K562 (cell line): ENCODE measurements around the gene FRYL. TPM values are rescaled to one million over a fixed set of nuclear protein-coding genes. Genes with fewer than 3 reads are reported as not detected.
A peak's percentile ranks its signal among the peaks of the same experiment; 100 is the strongest.

Source experiments
- ASH1L ChIP-seq: fragments of 450-650 bp; IDR thresholded peaks from 2 replicates; pipeline ENCODE4 v1.6.1; 2018; ENCODE audit warnings: borderline replicate concordance, mild to moderate bottlenecking, low read depth; ENCODE audit not compliant: partially characterized antibody
- BRCA1 ChIP-seq, 2 experiments: fragments of 450-650 bp in 1 of 2; sonication (generic) in 1 of 2; formaldehyde crosslinking in 1 of 2; IDR thresholded peaks; 2 replicates each; pipeline versions ENCODE4 v1.5.0 to v1.6.1; 2017 to 2020; ENCODE audit warnings: mild to moderate bottlenecking in 1 of 2, missing genetic modification reagents in 1 of 2
- C11orf30 ChIP-seq: fragments of 450-650 bp; IDR thresholded peaks from 2 replicates; pipeline ENCODE4 v1.6.1; 2016; ENCODE audit warnings: low read depth, mild to moderate bottlenecking
- CBX8 ChIP-seq: fragments of 200-600 bp; sonication (generic); IDR thresholded peaks from 2 replicates; pipeline ENCODE4 v1.6.1; 2012; ENCODE audit warnings: borderline replicate concordance, mixed run types, low read depth, mild to moderate bottlenecking, moderate library complexity, mixed read lengths, low read length, control low read depth, inconsistent platforms; ENCODE audit not compliant: poor library complexity, severe bottlenecking; ENCODE audit errors: extremely low read depth
- CEBPB ChIP-seq: fragments of 450-650 bp; IDR thresholded peaks from 2 replicates; pipeline ENCODE4 v1.6.1; 2016; ENCODE audit warnings: missing genetic modification characterization, missing compliant biosample characterization
- CHCHD3 ChIP-seq: fragments of 250-450 bp; sonication (Bioruptor Pico); IDR thresholded peaks from 2 replicates; pipeline ENCODE4 v2.1.2; 2022; ENCODE audit warnings: mild to moderate bottlenecking
- CHD2 ChIP-seq: IDR thresholded peaks from 2 replicates; pipeline ENCODE4 v1.6.1; 2011; ENCODE audit warnings: low read depth, low read length
- FOXO4 ChIP-seq: fragments of 450-650 bp; formaldehyde crosslinking; IDR thresholded peaks from 2 replicates; pipeline ENCODE4 v1.4.0; 2020; ENCODE audit warnings: mild to moderate bottlenecking, moderate library complexity
- GABPB1 ChIP-seq: sonication (generic); formaldehyde crosslinking; IDR thresholded peaks from 2 replicates; pipeline ENCODE4 v1.8.0; 2022; ENCODE audit warnings: mild to moderate bottlenecking, missing genetic modification reagents
- GTF2E2 ChIP-seq: fragments of 200-800 bp; sonication (Bioruptor generic); IDR thresholded peaks from 2 replicates; pipeline ENCODE4 v1.6.1; 2016; ENCODE audit warnings: missing genetic modification characterization, missing compliant biosample characterization
- KLF13 ChIP-seq: fragments of 450-650 bp; IDR thresholded peaks from 2 replicates; pipeline ENCODE4 v1.6.1; 2016; ENCODE audit warnings: missing genetic modification characterization, low read depth, mild to moderate bottlenecking, missing compliant biosample characterization, moderate library complexity, borderline replicate concordance
- POLR2AphosphoS2 ChIP-seq: IDR thresholded peaks from 2 replicates; pipeline ENCODE4 v1.6.1; 2012; ENCODE audit warnings: low read length, improper control_type of control experiment
- POLR3A ChIP-seq: IDR thresholded peaks from 2 replicates; pipeline ENCODE4 v1.6.1; 2011; ENCODE audit warnings: borderline replicate concordance, mild to moderate bottlenecking, moderate library complexity; ENCODE audit not compliant: insufficient read length, insufficient read depth; ENCODE audit errors: extremely low read depth
- PTRF ChIP-seq: fragments of 450-650 bp; IDR thresholded peaks from 2 replicates; pipeline ENCODE4 v1.6.1; 2016; ENCODE audit warnings: mild to moderate bottlenecking, missing genetic modification characterization, missing compliant biosample characterization
- SIX5 ChIP-seq, 2 experiments: IDR thresholded peaks; 2 replicates each; pipeline ENCODE4 v1.6.1; 2011; ENCODE audit warnings: low read length in 2 of 2, borderline replicate concordance in 1 of 2, low read depth in 1 of 2, mild to moderate bottlenecking in 1 of 2, moderate library complexity in 1 of 2; ENCODE audit not compliant: insufficient read depth in 1 of 2
- SMARCB1 ChIP-seq: IDR thresholded peaks from 2 replicates; pipeline ENCODE4 v1.6.1; 2011; ENCODE audit warnings: improper control_type of control experiment, low read depth; ENCODE audit not compliant: insufficient read length
- TCF3 ChIP-seq: sonication (generic); formaldehyde crosslinking; IDR thresholded peaks from 2 replicates; pipeline ENCODE4 v1.4.0; 2020; ENCODE audit warnings: mild to moderate bottlenecking, missing genetic modification reagents
- ZBTB17 ChIP-seq: fragments of 450-650 bp; formaldehyde crosslinking; IDR thresholded peaks from 2 replicates; pipeline ENCODE4 v1.4.0; 2020; ENCODE audit warnings: mild to moderate bottlenecking
- ZBTB7A ChIP-seq: IDR thresholded peaks from 2 replicates; pipeline ENCODE4 v1.6.1; 2011; ENCODE audit warnings: low read depth, mild to moderate bottlenecking, low read length, moderate library complexity, borderline replicate concordance; ENCODE audit not compliant: control insufficient read depth
- ZBTB9 ChIP-seq: fragments of 450-650 bp; formaldehyde crosslinking; IDR thresholded peaks from 2 replicates; pipeline ENCODE4 v1.4.0; 2020; ENCODE audit warnings: mild to moderate bottlenecking, moderate library complexity
- ZNF174 ChIP-seq: fragments of 250-450 bp; sonication (Bioruptor Pico); IDR thresholded peaks from 2 replicates; pipeline ENCODE4 v1.4.0; 2020; ENCODE audit warnings: mild to moderate bottlenecking
- ZNF408 ChIP-seq: fragments of 250-450 bp; sonication (Bioruptor Pico); IDR thresholded peaks from 2 replicates; pipeline ENCODE4 v1.4.0; 2020; ENCODE audit warnings: low read depth, mild to moderate bottlenecking, moderate library complexity
- ZNF449 ChIP-seq: fragments of 250-450 bp; sonication (Bioruptor Pico); IDR thresholded peaks from 2 replicates; pipeline ENCODE4 v1.8.0; 2022; ENCODE audit warnings: moderate library complexity, mild to moderate bottlenecking, inconsistent platforms
- ZNF551 ChIP-seq: fragments of 250-450 bp; sonication (Bioruptor Pico); IDR thresholded peaks from 2 replicates; pipeline ENCODE4 v1.5.0; 2021; ENCODE audit warnings: mild to moderate bottlenecking, moderate library complexity
- polyA plus RNA-seq, 8 experiments: library from polyadenylated mRNA; depleted of rRNA in 4 of 8; stranded (reverse) in 5 of 8; unstranded in 3 of 8; fragments of >200 nt; fragmentation: Nextera tagmentation in 2 of 8; fragmentation: Illumina TruSeq in 1 of 8; extraction: Ambion mirVana in 2 of 8; extraction: Trizol in 1 of 8; gene quantifications; 2 replicates each; pipeline versions ENCODE4 v1.2.1 to v1.2.3, GENCODE V29; 2011 to 2014; ENCODE audit warnings: inconsistent platforms in 1 of 8, missing spikeins in 1 of 8
- total RNA-seq, 7 experiments: library from RNA; depleted of rRNA in 6 of 7; stranded (reverse); fragments of >200 nt in 6 of 7; fragmentation: Illumina TruSeq in 2 of 7; extraction: Trizol in 2 of 7; gene quantifications; 2 replicates each; pipeline versions ENCODE4 v1.2.1 to v1.2.3, GENCODE V29; 2011 to 2021; ENCODE audit warnings: low replicate concordance in 1 of 7

Gene FRYL
- total and polyA plus RNA-seq, 9 of the 15 experiments (the other 6 are each of a cell fraction or from before 2014, with no cell fraction given), result 7.2 to 34.9 (median 15.9) TPM

- TF ChIP-seq BRCA1 (IDR thresholded peaks at IDR 0.05), result no peak
- no peak for TF ChIP-seq BRCA1 (CRISPR knock-in tag; IDR thresholded peaks at IDR 0.05)
- no peak for TF ChIP-seq GTF2E2 (tag)
- no peak for TF ChIP-seq CHCHD3 (CRISPR knock-in tag)
- peak; percentile 98 for TF ChIP-seq ASH1L
- no peak for TF ChIP-seq POLR3A
- peak; percentile 66 for TF ChIP-seq CEBPB (tag)
- TF ChIP-seq SIX5 (IDR thresholded peaks at IDR 0.05; ENCODE audit: borderline replicate concordance in 1 of 2, insufficient read depth in 1 of 2, low read depth in 1 of 2, low read length in 2 of 2), result no peak
- no peak for TF ChIP-seq C11orf30
- no peak for TF ChIP-seq ZNF174 (CRISPR knock-in tag)
- no peak for TF ChIP-seq PTRF (tag)
- no peak for TF ChIP-seq POLR2AphosphoS2
- no peak for TF ChIP-seq ZNF551 (CRISPR knock-in tag)
- no peak for TF ChIP-seq GABPB1 (CRISPR knock-in tag)
- TF ChIP-seq ZBTB9 (CRISPR knock-in tag), result no peak
- 0 out of 2 replicates have a peak, but pooled peaks have one; percentile 8 for TF ChIP-seq TCF3 (CRISPR knock-in tag)
- no peak for TF ChIP-seq KLF13 (tag)
- no peak for TF ChIP-seq ZBTB7A
- TF ChIP-seq SMARCB1, result no peak
- TF ChIP-seq ZBTB17, result no peak
- TF ChIP-seq CHD2, result peak; percentile 83
- no peak for TF ChIP-seq ZNF408 (CRISPR knock-in tag)
- TF ChIP-seq ZNF449, result no peak
- TF ChIP-seq CBX8, result no peak
- no peak for TF ChIP-seq FOXO4 (CRISPR knock-in tag)
These were observed at the start of gene FRYL (continued) for GRCh38 chr4:48779998-48780864.
